GM19023 (cell line): ENCODE measurements around the gene FEM1A.
"Not testable (repeated sequence)": the region's sequence is repeated elsewhere in the genome, so short reads cannot be mapped to it uniquely, and the experiment has no call there.

Source experiments
- ATAC-seq: cut with Tn5 transposase; IDR thresholded peaks from one replicate; pipeline ENCODE4 v1.9.1; 2021; ENCODE audit warnings: mild to moderate bottlenecking, moderate library complexity; ENCODE audit not compliant: unreplicated experiment

The FEM1A gene

DNA sequence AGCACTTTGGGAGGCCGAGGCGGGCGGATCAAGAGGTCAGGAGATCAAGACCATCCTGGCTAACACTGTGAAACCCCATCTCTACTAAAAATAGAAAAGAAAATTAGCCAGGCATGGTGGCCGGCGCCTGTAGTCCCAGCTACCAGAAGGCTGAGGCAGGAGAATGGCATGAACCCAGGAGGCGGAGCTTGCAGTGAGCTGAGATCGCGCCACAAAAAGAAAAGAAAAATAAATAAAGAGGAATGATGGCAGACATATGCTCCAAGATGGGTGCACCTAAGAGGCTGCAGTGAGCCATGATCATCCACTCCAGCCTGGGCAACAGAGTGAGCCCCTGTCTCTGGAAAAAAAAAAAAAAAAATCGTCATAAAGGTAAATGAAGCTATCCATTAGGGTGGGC, 54.4 kb downstream of the FEM1A start:
- not testable (repeated sequence) for ATAC-seq

- no peak for ATAC-seq
Measured at GRCh38 chr19:4847190-4847973, 55.8 kb downstream of the FEM1A start.

DNA sequence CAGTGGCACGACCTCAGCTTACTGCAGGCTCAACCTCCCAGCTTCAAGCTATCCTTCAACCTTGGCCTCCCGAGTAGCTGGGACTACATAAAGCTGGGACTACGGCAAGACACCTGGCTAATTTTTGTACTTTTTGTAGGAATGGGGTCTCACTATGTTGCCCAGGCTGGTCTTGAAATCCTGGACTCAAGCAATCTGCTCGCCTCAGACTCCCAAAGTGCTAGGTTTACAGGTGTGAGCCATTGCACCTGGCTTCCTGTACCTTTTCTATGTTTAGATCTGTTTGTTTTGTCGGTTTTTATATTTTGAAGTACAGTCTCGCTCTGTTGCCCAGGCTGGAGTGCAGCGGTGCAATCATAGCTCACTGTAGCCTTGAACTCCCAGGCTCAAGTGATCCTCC, 57.5 kb downstream of the FEM1A start:
- no peak for ATAC-seq
